ENCODE measurements around the gene ECHS1. TPM values are rescaled to one million over a fixed set of nuclear protein-coding genes. Genes with fewer than 3 reads are reported as not detected.
"Not testable (repeated sequence)": the region's sequence is repeated elsewhere in the genome, so short reads cannot be mapped to it uniquely, and the experiment has no call there.

Gene ECHS1
- total and polyA plus RNA-seq, 2 experiments from 2014 or later, result 92.1 to 127 TPM

DNA sequence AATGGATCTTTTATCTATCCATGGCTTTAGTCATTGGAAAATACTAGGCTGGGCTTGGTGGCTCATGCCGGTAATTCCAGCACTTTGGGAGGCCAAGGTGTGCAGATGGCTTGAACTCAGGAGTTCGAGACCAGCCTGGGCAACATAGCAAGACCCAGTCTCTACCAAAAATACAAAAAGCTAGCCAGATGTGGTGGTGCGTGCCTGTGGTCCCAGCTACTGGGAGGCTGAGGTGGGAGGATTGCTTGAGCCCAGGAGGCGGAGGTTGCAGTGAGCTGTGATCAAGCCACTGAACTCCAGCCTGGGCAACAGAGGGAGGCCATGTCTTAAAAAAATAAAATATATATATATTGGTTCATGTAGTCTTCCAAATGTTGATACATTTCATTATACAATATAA lies 13.8 kb upstream of the ECHS1 start:
- not testable (repeated sequence) for H3K27ac Mint-ChIP-seq; H3K36me3 ChIP-seq (ENCODE audit: insufficient read depth); H3K27me3 Mint-ChIP-seq (ENCODE audit: insufficient read depth, low read depth, poor library complexity); H3K4me3 ChIP-seq; H3K27ac ChIP-seq (ENCODE audit: low read depth); H3K36me3 Mint-ChIP-seq (ENCODE audit: low read depth); H3K4me1 ChIP-seq (ENCODE audit: insufficient read depth); H3K9me2 ChIP-seq (ENCODE audit: insufficient read depth); ATAC-seq; H2AFZ ChIP-seq; H3K79me2 ChIP-seq (replicated peaks; ENCODE audit: insufficient read depth); H3K4me1 Mint-ChIP-seq; H3K4me3 Mint-ChIP-seq; H3K27me3 ChIP-seq (ENCODE audit: insufficient read depth); H3F3A ChIP-seq (replicated peaks; ENCODE audit: low read depth); H4K20me1 ChIP-seq (replicated peaks; ENCODE audit: insufficient read depth); H3K9me3 Mint-ChIP-seq; H3K4me2 ChIP-seq; DNase-seq (ENCODE audit: low spot score)

DNA sequence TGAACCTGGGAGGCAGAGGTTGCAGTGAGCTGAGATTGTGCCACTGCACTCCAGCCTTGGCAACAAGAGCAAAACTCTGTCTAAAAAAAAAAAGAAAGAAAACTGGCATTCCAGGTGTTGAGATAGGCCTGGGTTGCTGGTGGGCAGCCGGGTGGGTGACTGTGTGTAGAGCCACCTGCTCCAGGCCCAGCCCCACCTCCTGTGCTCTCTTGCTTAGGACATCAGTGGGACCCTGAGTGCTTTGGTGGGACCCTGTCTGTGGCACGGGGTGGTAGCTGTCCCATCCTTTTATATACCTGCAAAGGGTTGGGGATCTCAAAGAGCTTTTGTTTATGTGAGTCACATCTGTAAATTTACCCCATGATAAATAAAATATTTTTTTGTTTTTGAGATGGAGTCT lies 12.1 kb upstream of the ECHS1 start:
- Mint-ChIP-seq H3K4me3 (no peak overlapping the region), H3K36me3 (ENCODE audit: low read depth) (0 out of 3 replicates have a peak, but pooled peaks cover 3% of the 10 kb centered on the region), H3K4me1 (no peaks in the 10 kb centered on the region), H3K9me3 (no peaks in the 10 kb centered on the region), H3K27me3 (ENCODE audit: insufficient read depth, low read depth, poor library complexity) (no peaks in the 10 kb centered on the region), H3K27ac (no peak overlapping the region)
- Histone ChIP-seq H3F3A (replicated peaks; ENCODE audit: low read depth) (no peaks in the 10 kb centered on the region), H3K4me1 (ENCODE audit: insufficient read depth) (no peaks in the 10 kb centered on the region), H3K27me3 (ENCODE audit: insufficient read depth) (peaks cover 4% of the 10 kb centered on the region; the same call in 1 of the 2 replicates), H3K79me2 (replicated peaks; ENCODE audit: insufficient read depth) (no peaks in the 10 kb centered on the region), H3K27ac (ENCODE audit: low read depth) (no peak overlapping the region), H3K4me2 (no peak overlapping the region), H3K9me2 (ENCODE audit: insufficient read depth) (no peaks in the 10 kb centered on the region), H3K4me3 (no peak overlapping the region), H2AFZ (no peak overlapping the region), H4K20me1 (replicated peaks; ENCODE audit: insufficient read depth) (no peaks in the 10 kb centered on the region), H3K36me3 (ENCODE audit: insufficient read depth) (no peaks in the 10 kb centered on the region; the same call in 1 of the 2 replicates)
- TF ChIP-seq, protein P1, sequence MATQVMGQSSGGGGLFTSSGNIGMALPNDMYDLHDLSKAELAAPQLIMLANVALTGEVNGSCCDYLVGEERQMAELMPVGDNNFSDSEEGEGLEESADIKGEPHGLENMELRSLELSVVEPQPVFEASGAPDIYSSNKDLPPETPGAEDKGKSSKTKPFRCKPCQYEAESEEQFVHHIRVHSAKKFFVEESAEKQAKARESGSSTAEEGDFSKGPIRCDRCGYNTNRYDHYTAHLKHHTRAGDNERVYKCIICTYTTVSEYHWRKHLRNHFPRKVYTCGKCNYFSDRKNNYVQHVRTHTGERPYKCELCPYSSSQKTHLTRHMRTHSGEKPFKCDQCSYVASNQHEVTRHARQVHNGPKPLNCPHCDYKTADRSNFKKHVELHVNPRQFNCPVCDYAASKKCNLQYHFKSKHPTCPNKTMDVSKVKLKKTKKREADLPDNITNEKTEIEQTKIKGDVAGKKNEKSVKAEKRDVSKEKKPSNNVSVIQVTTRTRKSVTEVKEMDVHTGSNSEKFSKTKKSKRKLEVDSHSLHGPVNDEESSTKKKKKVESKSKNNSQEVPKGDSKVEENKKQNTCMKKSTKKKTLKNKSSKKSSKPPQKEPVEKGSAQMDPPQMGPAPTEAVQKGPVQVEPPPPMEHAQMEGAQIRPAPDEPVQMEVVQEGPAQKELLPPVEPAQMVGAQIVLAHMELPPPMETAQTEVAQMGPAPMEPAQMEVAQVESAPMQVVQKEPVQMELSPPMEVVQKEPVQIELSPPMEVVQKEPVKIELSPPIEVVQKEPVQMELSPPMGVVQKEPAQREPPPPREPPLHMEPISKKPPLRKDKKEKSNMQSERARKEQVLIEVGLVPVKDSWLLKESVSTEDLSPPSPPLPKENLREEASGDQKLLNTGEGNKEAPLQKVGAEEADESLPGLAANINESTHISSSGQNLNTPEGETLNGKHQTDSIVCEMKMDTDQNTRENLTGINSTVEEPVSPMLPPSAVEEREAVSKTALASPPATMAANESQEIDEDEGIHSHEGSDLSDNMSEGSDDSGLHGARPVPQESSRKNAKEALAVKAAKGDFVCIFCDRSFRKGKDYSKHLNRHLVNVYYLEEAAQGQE (IDR thresholded peaks at IDR 0.05; ENCODE audit: unreplicated experiment), result no peak
- no peak for TF ChIP-seq ZNF114 (CRISPR knock-in tag; IDR thresholded peaks at IDR 0.05)
- TF ChIP-seq, protein P2, sequence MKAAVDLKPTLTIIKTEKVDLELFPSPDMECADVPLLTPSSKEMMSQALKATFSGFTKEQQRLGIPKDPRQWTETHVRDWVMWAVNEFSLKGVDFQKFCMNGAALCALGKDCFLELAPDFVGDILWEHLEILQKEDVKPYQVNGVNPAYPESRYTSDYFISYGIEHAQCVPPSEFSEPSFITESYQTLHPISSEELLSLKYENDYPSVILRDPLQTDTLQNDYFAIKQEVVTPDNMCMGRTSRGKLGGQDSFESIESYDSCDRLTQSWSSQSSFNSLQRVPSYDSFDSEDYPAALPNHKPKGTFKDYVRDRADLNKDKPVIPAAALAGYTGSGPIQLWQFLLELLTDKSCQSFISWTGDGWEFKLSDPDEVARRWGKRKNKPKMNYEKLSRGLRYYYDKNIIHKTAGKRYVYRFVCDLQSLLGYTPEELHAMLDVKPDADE (IDR thresholded peaks at IDR 0.05), result no peak
- DNase-seq (ENCODE audit: low spot score) (no peak), ATAC-seq (no peak)

DNA sequence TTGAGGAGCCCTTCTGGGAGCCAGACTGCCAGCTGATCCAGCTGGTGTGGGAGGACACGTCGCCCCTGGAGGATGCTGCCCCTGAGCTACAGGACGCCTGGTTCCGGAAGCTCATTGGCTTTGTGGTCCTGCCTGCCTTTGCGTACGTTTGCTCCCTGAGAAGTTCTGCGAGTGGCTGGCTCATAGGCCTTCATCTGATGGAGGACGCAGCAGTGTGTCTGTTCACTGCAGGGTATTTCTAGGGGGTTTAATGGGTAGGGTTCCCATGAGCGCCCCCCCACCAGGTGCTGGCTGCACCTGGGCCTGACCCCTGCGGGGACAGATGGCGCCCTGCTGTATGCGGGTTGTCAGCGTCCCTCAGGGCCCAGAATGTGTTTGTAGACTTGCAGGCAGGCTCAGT lies 10.9 kb upstream of the ECHS1 start:
- no peaks in the 10 kb centered on the region for H3K4me1 ChIP-seq (ENCODE audit: insufficient read depth)
- H2AFZ ChIP-seq, result no peak overlapping the region
- no peak for ATAC-seq
- peaks cover 10% of the 10 kb centered on the region; the same call in 1 of the 2 replicates for H3K27me3 ChIP-seq (ENCODE audit: insufficient read depth)
- Mint-ChIP-seq H3K4me3 (no peak overlapping the region), H3K36me3 (ENCODE audit: low read depth) (0 out of 3 replicates have a peak, but pooled peaks cover 3% of the 10 kb centered on the region), H3K27ac (no peak overlapping the region), H3K27me3 (ENCODE audit: insufficient read depth, low read depth, poor library complexity) (no peaks in the 10 kb centered on the region), H3K9me3 (no peaks in the 10 kb centered on the region), H3K4me1 (no peaks in the 10 kb centered on the region)
- H3F3A ChIP-seq (replicated peaks; ENCODE audit: low read depth), result no peaks in the 10 kb centered on the region
- H3K4me3 ChIP-seq, result no peak overlapping the region
- no peaks in the 10 kb centered on the region for H3K79me2 ChIP-seq (replicated peaks; ENCODE audit: insufficient read depth)
- no peaks in the 10 kb centered on the region; the same call in 1 of the 2 replicates for H3K36me3 ChIP-seq (ENCODE audit: insufficient read depth)
- DNase-seq (ENCODE audit: low spot score), result no peak
- no peaks in the 10 kb centered on the region for H3K9me2 ChIP-seq (ENCODE audit: insufficient read depth)
- H3K4me2 ChIP-seq, result no peak overlapping the region
- H4K20me1 ChIP-seq (replicated peaks; ENCODE audit: insufficient read depth), result no peaks in the 10 kb centered on the region
- H3K27ac ChIP-seq (ENCODE audit: low read depth), result no peak overlapping the region
- TF ChIP-seq, protein P3, sequence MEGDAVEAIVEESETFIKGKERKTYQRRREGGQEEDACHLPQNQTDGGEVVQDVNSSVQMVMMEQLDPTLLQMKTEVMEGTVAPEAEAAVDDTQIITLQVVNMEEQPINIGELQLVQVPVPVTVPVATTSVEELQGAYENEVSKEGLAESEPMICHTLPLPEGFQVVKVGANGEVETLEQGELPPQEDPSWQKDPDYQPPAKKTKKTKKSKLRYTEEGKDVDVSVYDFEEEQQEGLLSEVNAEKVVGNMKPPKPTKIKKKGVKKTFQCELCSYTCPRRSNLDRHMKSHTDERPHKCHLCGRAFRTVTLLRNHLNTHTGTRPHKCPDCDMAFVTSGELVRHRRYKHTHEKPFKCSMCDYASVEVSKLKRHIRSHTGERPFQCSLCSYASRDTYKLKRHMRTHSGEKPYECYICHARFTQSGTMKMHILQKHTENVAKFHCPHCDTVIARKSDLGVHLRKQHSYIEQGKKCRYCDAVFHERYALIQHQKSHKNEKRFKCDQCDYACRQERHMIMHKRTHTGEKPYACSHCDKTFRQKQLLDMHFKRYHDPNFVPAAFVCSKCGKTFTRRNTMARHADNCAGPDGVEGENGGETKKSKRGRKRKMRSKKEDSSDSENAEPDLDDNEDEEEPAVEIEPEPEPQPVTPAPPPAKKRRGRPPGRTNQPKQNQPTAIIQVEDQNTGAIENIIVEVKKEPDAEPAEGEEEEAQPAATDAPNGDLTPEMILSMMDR (conservative IDR thresholded peaks at IDR 0.05; ENCODE audit: low read depth in 2 of 2), result no peak

Measured in GM23338 (cell line).